ENCODE results near the gene ADGRD1. TPM values are rescaled to one million over a fixed set of nuclear protein-coding genes. Genes with fewer than 3 reads are reported as not detected.
"Not testable (repeated sequence)": the region's sequence is repeated elsewhere in the genome, so short reads cannot be mapped to it uniquely, and the experiment has no call there.

Gene ADGRD1
- total RNA-seq, 1 donor from 2014 or later = 11.0 TPM

- Mint-ChIP-seq H3K36me3 (no peaks in the 10 kb centered on the region), H3K4me1 (ENCODE audit: unreplicated experiment) (peaks cover 10% of the 10 kb centered on the region), H3K9me3 (peaks cover 6% of the 10 kb centered on the region), H3K27me3 (peaks cover 26% of the 10 kb centered on the region), H3K4me3 (no peak overlapping the region), H3K27ac (no peak overlapping the region)
- no peak for TF ChIP-seq CTCF (conservative IDR thresholded peaks at IDR 0.05)
- no peak for DNase-seq (ENCODE audit: extremely low spot score, unreplicated experiment)
Observed at GRCh38 chr12:130933269-130933995, 20.3 kb upstream of the ADGRD1 start.

- no peak overlapping the region for H3K4me3 Mint-ChIP-seq
- no peak for DNase-seq (ENCODE audit: extremely low spot score, unreplicated experiment)
- H3K4me1 Mint-ChIP-seq (ENCODE audit: unreplicated experiment) = peaks cover 10% of the 10 kb centered on the region
- no peak overlapping the region for H3K27ac Mint-ChIP-seq
- H3K9me3 Mint-ChIP-seq = peaks cover 6% of the 10 kb centered on the region
- TF ChIP-seq CTCF (conservative IDR thresholded peaks at IDR 0.05) = no peak
- H3K36me3 Mint-ChIP-seq = no peaks in the 10 kb centered on the region
- peaks cover 26% of the 10 kb centered on the region for H3K27me3 Mint-ChIP-seq
Observed at GRCh38 chr12:130934753-130935152, 19.0 kb upstream of the ADGRD1 start.

- no peak for TF ChIP-seq CTCF (conservative IDR thresholded peaks at IDR 0.05)
- Mint-ChIP-seq H3K9me3 (peaks cover 6% of the 10 kb centered on the region), H3K4me1 (ENCODE audit: unreplicated experiment) (peaks cover 10% of the 10 kb centered on the region), H3K27me3 (peaks cover 24% of the 10 kb centered on the region), H3K36me3 (no peaks in the 10 kb centered on the region), H3K4me3 (no peak overlapping the region), H3K27ac (no peak overlapping the region)
- DNase-seq (ENCODE audit: extremely low spot score, unreplicated experiment) = no peak
Observed at GRCh38 chr12:130936561-130936960, 17.1 kb upstream of the ADGRD1 start.

GRCh38 chr12:130937063-130937462 is 16.6 kb upstream of the ADGRD1 start:
- no peak for TF ChIP-seq CTCF (conservative IDR thresholded peaks at IDR 0.05)
- no peak for DNase-seq (ENCODE audit: extremely low spot score, unreplicated experiment)
- Mint-ChIP-seq H3K27me3 (peaks cover 22% of the 10 kb centered on the region), H3K4me1 (ENCODE audit: unreplicated experiment) (peaks cover 9% of the 10 kb centered on the region), H3K4me3 (no peak overlapping the region), H3K36me3 (no peaks in the 10 kb centered on the region), H3K9me3 (peaks cover 6% of the 10 kb centered on the region), H3K27ac (no peak overlapping the region)

- not testable (repeated sequence) for H3K36me3 Mint-ChIP-seq; H3K9me3 Mint-ChIP-seq; H3K4me1 Mint-ChIP-seq (ENCODE audit: unreplicated experiment); H3K27ac Mint-ChIP-seq; DNase-seq (ENCODE audit: extremely low spot score, unreplicated experiment); H3K4me3 Mint-ChIP-seq
- H3K27me3 Mint-ChIP-seq = peaks cover 19% of the 10 kb centered on the region
Observed at GRCh38 chr12:130937546-130937945, 16.2 kb upstream of the ADGRD1 start.

- Mint-ChIP-seq H3K27ac (no peak overlapping the region), H3K9me3 (peaks cover 6% of the 10 kb centered on the region), H3K4me3 (no peak overlapping the region), H3K27me3 (peaks cover 12% of the 10 kb centered on the region), H3K36me3 (no peaks in the 10 kb centered on the region), H3K4me1 (ENCODE audit: unreplicated experiment) (no peaks in the 10 kb centered on the region)
- TF ChIP-seq CTCF (conservative IDR thresholded peaks at IDR 0.05) = peak; percentile 64
- DNase-seq (ENCODE audit: extremely low spot score, unreplicated experiment) = no peak
Observed at GRCh38 chr12:130938186-130938585, 15.5 kb upstream of the ADGRD1 start.
